Osteocyte (in vitro differentiated cells): Measurements from ENCODE around the gene PLXNC1. TPM values are rescaled to one million over a fixed set of nuclear protein-coding genes. Genes with fewer than 3 reads are reported as not detected.

Experiments used
- DNase-seq: peaks from one replicate; pipeline ENCODE4 v3.0.0; 2021; ENCODE audit warnings: mixed read lengths; ENCODE audit not compliant: unreplicated experiment; ENCODE audit errors: extremely low spot score
- H3K27ac Mint-ChIP-seq: one replicate; pipeline ENCODE4 v1.8.0; 2021; ENCODE audit warnings: mild to moderate bottlenecking, mixed read lengths; ENCODE audit not compliant: unreplicated experiment
- H3K27me3 Mint-ChIP-seq: one replicate; pipeline ENCODE4 v1.8.0; 2021; ENCODE audit warnings: mixed read lengths; ENCODE audit not compliant: unreplicated experiment
- H3K36me3 Mint-ChIP-seq: one replicate; pipeline ENCODE4 v1.8.0; 2021; ENCODE audit warnings: mixed read lengths; ENCODE audit not compliant: unreplicated experiment
- H3K4me1 Mint-ChIP-seq: one replicate; pipeline ENCODE4 v1.8.0; 2021; ENCODE audit warnings: mixed read lengths; ENCODE audit not compliant: unreplicated experiment
- H3K4me3 Mint-ChIP-seq: one replicate; pipeline ENCODE4 v1.8.0; 2021; ENCODE audit warnings: mild to moderate bottlenecking, moderate library complexity, mixed read lengths; ENCODE audit not compliant: unreplicated experiment
- H3K9me3 Mint-ChIP-seq: one replicate; pipeline ENCODE4 v1.8.0; 2021; ENCODE audit warnings: mixed read lengths; ENCODE audit not compliant: unreplicated experiment
- CTCF ChIP-seq: fragments of 200-600 bp; sonication (generic); IDR thresholded peaks from 2 replicates; pipeline ENCODE4 v1.5.0; 2021; ENCODE audit warnings: antibody characterized with exemption, mild to moderate bottlenecking, moderate library complexity
- total RNA-seq: library from RNA; stranded (reverse); gene quantifications from 2 replicates; pipeline ENCODE4 v1.2.1, GENCODE V29; 2021

PLXNC1 gene
- total RNA-seq, 1 donor from 2014 or later, result 0.32 TPM

GRCh38 chr12:94203181-94203546, 54.8 kb downstream of the PLXNC1 start:
- Mint-ChIP-seq H3K36me3 (no peaks in the 10 kb centered on the region), H3K4me3 (no peak overlapping the region), H3K27ac (no peak overlapping the region), H3K27me3 (no peaks in the 10 kb centered on the region), H3K4me1 (peaks cover 33% of the 10 kb centered on the region), H3K9me3 (no peaks in the 10 kb centered on the region)
- no peak for DNase-seq
- no peak for TF ChIP-seq CTCF

- peaks cover 39% of the 10 kb centered on the region for H3K4me1 Mint-ChIP-seq
- no peak overlapping the region for H3K4me3 Mint-ChIP-seq
- no peaks in the 10 kb centered on the region for H3K36me3 Mint-ChIP-seq
- TF ChIP-seq CTCF, result no peak
- DNase-seq, result no peak
- H3K27me3 Mint-ChIP-seq, result no peaks in the 10 kb centered on the region
- H3K27ac Mint-ChIP-seq, result no peak overlapping the region
- H3K9me3 Mint-ChIP-seq, result no peaks in the 10 kb centered on the region
Measured at GRCh38 chr12:94203796-94204195, 55.4 kb downstream of the PLXNC1 start.

GRCh38 chr12:94204499-94205247, 56.3 kb downstream of the PLXNC1 start:
- TF ChIP-seq CTCF, result no peak
- no peak for DNase-seq
- no peaks in the 10 kb centered on the region for H3K9me3 Mint-ChIP-seq
- no peak overlapping the region for H3K4me3 Mint-ChIP-seq
- peaks cover 39% of the 10 kb centered on the region for H3K4me1 Mint-ChIP-seq
- no peaks in the 10 kb centered on the region for H3K27me3 Mint-ChIP-seq
- no peak overlapping the region for H3K27ac Mint-ChIP-seq
- H3K36me3 Mint-ChIP-seq, result no peaks in the 10 kb centered on the region

GRCh38 chr12:94205822-94206221, 57.4 kb downstream of the PLXNC1 start:
- no peak overlapping the region for H3K27ac Mint-ChIP-seq
- TF ChIP-seq CTCF, result no peak
- DNase-seq, result no peak
- H3K9me3 Mint-ChIP-seq, result no peaks in the 10 kb centered on the region
- H3K27me3 Mint-ChIP-seq, result no peaks in the 10 kb centered on the region
- H3K4me3 Mint-ChIP-seq, result no peak overlapping the region
- no peaks in the 10 kb centered on the region for H3K36me3 Mint-ChIP-seq
- H3K4me1 Mint-ChIP-seq, result peaks cover 39% of the 10 kb centered on the region

- no peaks in the 10 kb centered on the region for H3K36me3 Mint-ChIP-seq
- H3K27ac Mint-ChIP-seq, result no peak overlapping the region
Measured at GRCh38 chr12:94206886-94207285, 58.5 kb downstream of the PLXNC1 start.

More at GRCh38 chr12:94206886-94207285, 58.5 kb downstream of the PLXNC1 start:
- no peak for DNase-seq
- H3K27me3 Mint-ChIP-seq, result peaks cover 4% of the 10 kb centered on the region
- H3K9me3 Mint-ChIP-seq, result no peaks in the 10 kb centered on the region
- TF ChIP-seq CTCF, result no peak
- H3K4me1 Mint-ChIP-seq, result peaks cover 39% of the 10 kb centered on the region
- peak overlapping the region; percentile 30 for H3K4me3 Mint-ChIP-seq
